SH-SY5Y (cell line): Measurements from ENCODE around the gene TMEM42.

Experiments used
- GATA2 ChIP-seq: IDR thresholded peaks from 2 replicates; pipeline ENCODE4 v1.6.1; 2011; ENCODE audit warnings: mild to moderate bottlenecking, low read depth, low read length
- GATA3 ChIP-seq: IDR thresholded peaks from 2 replicates; pipeline ENCODE4 v1.6.1; 2011; ENCODE audit warnings: low read depth, mild to moderate bottlenecking, low read length, moderate library complexity

GRCh38 chr3:44886561-44886960 lies 24.8 kb downstream of the TMEM42 start:
- TF ChIP-seq GATA2, result no peak
- no peak for TF ChIP-seq GATA3
